Tibial nerve (tissue), 4 donors: Measurements from ENCODE around the gene EIF1AD. TPM values are rescaled to one million over a fixed set of nuclear protein-coding genes. Genes with fewer than 3 reads are reported as not detected.
A peak's percentile ranks its signal among the peaks of the same experiment; 100 is the strongest.

Source experiments
- DNase-seq, 2 donors: peaks; one replicate each; pipeline ENCODE4 v3.0.0-alpha.2; 2019; ENCODE audit warnings: low spot score in 2 of 2
- H3K27ac ChIP-seq, 4 donors: fragments of 200-600 bp; sonication (generic) in 3 of 4; one replicate each; pipeline ENCODE4 v1.5.1; 2017 to 2019; ENCODE audit warnings: mild to moderate bottlenecking in 1 of 4
- H3K27me3 ChIP-seq, 2 donors: fragments of 200-600 bp; sonication (generic) in 1 of 2; one replicate each; pipeline versions ENCODE4 v1.5.1 to v1.6.0; 2017 to 2019
- H3K36me3 ChIP-seq, 3 donors: fragments of 200-600 bp; sonication (generic); one replicate each; pipeline ENCODE4 v1.5.1; 2018 to 2019
- H3K4me1 ChIP-seq, 4 donors: fragments of 200-600 bp; sonication (generic) in 3 of 4; one replicate each; pipeline ENCODE4 v1.5.1; 2017 to 2019
- H3K4me3 ChIP-seq, 4 donors: fragments of 200-600 bp; sonication (generic) in 3 of 4; one replicate each; pipeline ENCODE4 v1.5.1; 2017 to 2019; ENCODE audit warnings: mild to moderate bottlenecking in 1 of 4, moderate library complexity in 1 of 4
- H3K9me3 ChIP-seq, 4 donors: fragments of 200-600 bp; sonication (generic) in 3 of 4; one replicate each; pipeline ENCODE4 v1.5.1; 2017 to 2019
- CTCF ChIP-seq, 5 experiments: fragments of 200-600 bp in 3 of 5; fragments of 450-650 bp in 2 of 5; sonication (generic) in 3 of 5; IDR thresholded peaks; one replicate each; pipeline ENCODE4 v1.5.1; 2016 to 2019; ENCODE audit warnings: antibody characterized with exemption in 5 of 5, mild to moderate bottlenecking in 3 of 5, moderate library complexity in 2 of 5
- EP300 ChIP-seq, 2 donors: sonication (generic); formaldehyde crosslinking; IDR thresholded peaks; one replicate each; pipeline ENCODE4 v1.6.1; 2017; ENCODE audit warnings: antibody characterized with exemption in 2 of 2, mild to moderate bottlenecking in 1 of 2
- POLR2A ChIP-seq, 2 donors: fragments of 450-650 bp; IDR thresholded peaks; one replicate each; pipeline ENCODE4 v1.6.1; 2017; ENCODE audit warnings: antibody characterized with exemption in 2 of 2, mild to moderate bottlenecking in 2 of 2, moderate library complexity in 2 of 2
- WGBS, 2 donors: methylation state at CpG; one replicate each; pipeline ENCODE4 v1.1.5; 2018; 5-methylcytosine and 5-hydroxymethylcytosine counted together
- total RNA-seq, 4 donors: library from RNA; depleted of rRNA; stranded (reverse); fragments of >200 nt; gene quantifications; one replicate each; pipeline ENCODE4 v1.1.0, GENCODE V29; 2016

The EIF1AD gene
- total RNA-seq, 4 donors from 2014 or later: 27.0 to 40.6 (median 29.5) TPM

GRCh38 chr11:66007201-66007634 is 5.3 kb upstream of the EIF1AD start:
- no peaks in the 10 kb centered on the region for H3K9me3 ChIP-seq
- no peak for DNase-seq
- peaks cover 0 to 6% of the 10 kb centered on the region in 2 donors for H3K27me3 ChIP-seq
- no peak overlapping the region for H3K4me3 ChIP-seq
- TF ChIP-seq CTCF (IDR thresholded peaks at IDR 0.05) (no peak), POLR2A (IDR thresholded peaks at IDR 0.05) (no peak), EP300 (IDR thresholded peaks at IDR 0.05) (no peak)
- no peak overlapping the region for H3K27ac ChIP-seq
- peaks cover 0 to 20% (median 0%) of the 10 kb centered on the region in 3 donors for H3K36me3 ChIP-seq
- peaks cover 0 to 22% (median 15%) of the 10 kb centered on the region in 4 donors for H3K4me1 ChIP-seq
- 55 to 72% methylated on average over 3 to 5 of the region's 5 CpGs for WGBS, 2 donors

GRCh38 chr11:66006891-66007176 is 4.9 kb upstream of the EIF1AD start:
- Histone ChIP-seq H3K27ac (no peak overlapping the region), H3K4me3 (no peak overlapping the region), H3K4me1 (peaks cover 0 to 19% (median 11%) of the 10 kb centered on the region in 4 donors), H3K27me3 (peaks cover 0 to 2% of the 10 kb centered on the region in 2 donors), H3K36me3 (peaks cover 0 to 20% (median 0%) of the 10 kb centered on the region in 3 donors), H3K9me3 (no peaks in the 10 kb centered on the region)
- TF ChIP-seq CTCF (IDR thresholded peaks at IDR 0.05): no peak
- WGBS, 2 donors: 70 to 90% methylated on average over 3 to 4 of the region's 4 CpGs
- DNase-seq: no peak

GRCh38 chr11:66006134-66006890 is 4.4 kb upstream of the EIF1AD start:
- H3K27ac ChIP-seq: no peak overlapping the region
- no peak overlapping the region for H3K4me3 ChIP-seq
- no peak for DNase-seq
- H3K4me1 ChIP-seq: peaks cover 0 to 13% (median 9%) of the 10 kb centered on the region in 4 donors
- TF ChIP-seq CTCF (IDR thresholded peaks at IDR 0.05) (no peak), EP300 (IDR thresholded peaks at IDR 0.05) (no peak), POLR2A (IDR thresholded peaks at IDR 0.05) (no peak)
- no peaks in the 10 kb centered on the region for H3K27me3 ChIP-seq
- H3K9me3 ChIP-seq: no peaks in the 10 kb centered on the region
- peaks cover 0 to 20% (median 0%) of the 10 kb centered on the region in 3 donors for H3K36me3 ChIP-seq
- WGBS, 2 donors: 76 to 82% methylated on average over 13 of the region's 13 CpGs

GRCh38 chr11:66004186-66004585 is 2.2 kb upstream of the EIF1AD start:
- H3K4me3 ChIP-seq: no peak overlapping the region
- TF ChIP-seq CTCF (IDR thresholded peaks at IDR 0.05): no peak
- no peak for TF ChIP-seq POLR2A (IDR thresholded peaks at IDR 0.05)
- H3K36me3 ChIP-seq: peaks cover 0 to 32% (median 5%) of the 10 kb centered on the region in 3 donors
- WGBS, 2 donors: 80 to 88% methylated on average over 4 of the region's 4 CpGs
- DNase-seq: no peak
- H3K27me3 ChIP-seq: no peaks in the 10 kb centered on the region
- no peak overlapping the region for H3K27ac ChIP-seq
- H3K4me1 ChIP-seq: peaks cover 0 to 29% (median 16%) of the 10 kb centered on the region in 4 donors
- no peaks in the 10 kb centered on the region for H3K9me3 ChIP-seq

GRCh38 chr11:66003291-66003690 is 1.3 kb upstream of the EIF1AD start:
- no peaks in the 10 kb centered on the region for H3K27me3 ChIP-seq
- H3K4me1 ChIP-seq: peaks cover 0 to 29% (median 16%) of the 10 kb centered on the region in 4 donors
- TF ChIP-seq CTCF (IDR thresholded peaks at IDR 0.05): no peak
- no peak for TF ChIP-seq POLR2A (IDR thresholded peaks at IDR 0.05)
- TF ChIP-seq EP300 (IDR thresholded peaks at IDR 0.05): no peak
- DNase-seq: no peak
- H3K36me3 ChIP-seq: peaks cover 0 to 41% (median 12%) of the 10 kb centered on the region in 3 donors
- 82 to 85% methylated on average over 6 of the region's 6 CpGs for WGBS, 2 donors
- H3K4me3 ChIP-seq: peak overlapping the region; percentile 68 to 83 (median 75)
- H3K27ac ChIP-seq: peak overlapping the region in 3 of 4 donors; percentile 89 to 96 (median 91)
- H3K9me3 ChIP-seq: no peaks in the 10 kb centered on the region
